ENCODE data around the gene SAMD1. TPM values are rescaled to one million over a fixed set of nuclear protein-coding genes. Genes with fewer than 3 reads are reported as not detected.
A peak's percentile ranks its signal among the peaks of the same experiment; 100 is the strongest.

The SAMD1 gene
- total RNA-seq, 1 experiment from 2014 or later = 108 TPM

- H3K79me2 ChIP-seq (ENCODE audit: insufficient read depth, low read length) = peaks cover 2% of the 10 kb centered on the region; the same call in 1 of the 2 replicates
- H3K23me2 ChIP-seq (ENCODE audit: insufficient read length, low read depth, low read length, poor library complexity, severe bottlenecking) = peaks cover 16% of the 10 kb centered on the region
- H4K20me1 ChIP-seq (ENCODE audit: control insufficient read depth, insufficient read depth, insufficient read length) = no peaks in the 10 kb centered on the region
- H3K9me3 ChIP-seq (ENCODE audit: control insufficient read depth, low read depth, low read length) = no peaks in the 10 kb centered on the region
- H2AK5ac ChIP-seq (ENCODE audit: insufficient read length, low read length) = no peak overlapping the region
- no peak for DNase-seq
- H3K9ac ChIP-seq (ENCODE audit: extremely low read depth, insufficient read length, low read length) = peak overlapping the region; percentile 46
- no peak overlapping the region for H2BK120ac ChIP-seq (ENCODE audit: low read depth, low read length, poor library complexity, severe bottlenecking)
- H2BK20ac ChIP-seq (ENCODE audit: low read depth, low read length, poor library complexity, severe bottlenecking) = no peak overlapping the region
- H3K4ac ChIP-seq (ENCODE audit: low read depth, low read length) = no peak overlapping the region
- no peaks in the 10 kb centered on the region; the same call in 1 of the 2 replicates for H3K27me3 ChIP-seq (ENCODE audit: insufficient read depth, low read length)
- no peak overlapping the region for H4K5ac ChIP-seq (ENCODE audit: insufficient read length, low read depth, low read length)
- H2BK15ac ChIP-seq (ENCODE audit: low read depth, low read length) = no peak overlapping the region
- no peak overlapping the region for H3T11ph ChIP-seq (ENCODE audit: low read length)
- H3K79me1 ChIP-seq (ENCODE audit: insufficient read depth, low read depth, low read length, poor library complexity, severe bottlenecking) = no peaks in the 10 kb centered on the region
- no peak for TF ChIP-seq CTCF (conservative IDR thresholded peaks at IDR 0.05)
- H3K14ac ChIP-seq (ENCODE audit: insufficient read depth, low read length) = no peak overlapping the region
- peaks cover 4 to 16% (median 11%) of the 10 kb centered on the region in 3 experiments for H3K36me3 Mint-ChIP-seq (ENCODE audit: insufficient read depth in 1 of 3, low read depth in 3 of 3)
- no peak overlapping the region for H3K56ac ChIP-seq (ENCODE audit: insufficient read length, low read depth, low read length)
- H3K4me3 Mint-ChIP-seq = peak overlapping the region; percentile 78 to 83
- H4K8ac ChIP-seq (replicated peaks; ENCODE audit: insufficient read length, low read depth, low read length) = no peak overlapping the region
- no peak overlapping the region for H2BK5ac ChIP-seq (ENCODE audit: insufficient read length, low read length)
- peaks cover 2% of the 10 kb centered on the region; the same call in 1 of the 2 replicates for H3K27me3 Mint-ChIP-seq (ENCODE audit: low read depth)
- peaks cover 40 to 44% of the 10 kb centered on the region in 2 experiments for H3K4me1 Mint-ChIP-seq
- peak overlapping the region; percentile 69 for H3K4me2 ChIP-seq (ENCODE audit: insufficient read depth, insufficient read length, low read length)
- no peak overlapping the region for H4K91ac ChIP-seq (ENCODE audit: insufficient read length, low read depth, low read length)
- H3K27ac Mint-ChIP-seq = no peak overlapping the region
- no peak overlapping the region for H3K23ac ChIP-seq (ENCODE audit: insufficient read length, low read depth, low read length)
- peaks cover 9% of the 10 kb centered on the region; the same call in 1 of the 2 replicates for H3K4me1 ChIP-seq (ENCODE audit: insufficient read depth, low read length)
- H2AFZ ChIP-seq (ENCODE audit: low read length) = no peak overlapping the region
- no peak overlapping the region for H3K27ac ChIP-seq (ENCODE audit: insufficient read length, low read depth, low read length)
- no peak overlapping the region for H2BK12ac ChIP-seq (ENCODE audit: insufficient read length, low read depth, low read length)
- H3K9me3 Mint-ChIP-seq = no peaks in the 10 kb centered on the region
- WGBS (ENCODE audit: extremely low coverage, insufficient read length, low lambda C conversion rate) = no CpG with 5 or more reads among the region's 6 CpGs
- no peak overlapping the region for H3K18ac ChIP-seq (ENCODE audit: insufficient read length, low read depth, low read length)
These were observed 26.0 kb upstream of the SAMD1 start for GRCh38 chr19:14116525-14116917.
